SH-SY5Y (cell line): ENCODE measurements around the gene AP4E1.

Experiments
- GATA2 ChIP-seq: IDR thresholded peaks from 2 replicates; pipeline ENCODE4 v1.6.1; 2011; ENCODE audit warnings: mild to moderate bottlenecking, low read depth, low read length
- GATA3 ChIP-seq: IDR thresholded peaks from 2 replicates; pipeline ENCODE4 v1.6.1; 2011; ENCODE audit warnings: low read depth, mild to moderate bottlenecking, low read length, moderate library complexity

DNA sequence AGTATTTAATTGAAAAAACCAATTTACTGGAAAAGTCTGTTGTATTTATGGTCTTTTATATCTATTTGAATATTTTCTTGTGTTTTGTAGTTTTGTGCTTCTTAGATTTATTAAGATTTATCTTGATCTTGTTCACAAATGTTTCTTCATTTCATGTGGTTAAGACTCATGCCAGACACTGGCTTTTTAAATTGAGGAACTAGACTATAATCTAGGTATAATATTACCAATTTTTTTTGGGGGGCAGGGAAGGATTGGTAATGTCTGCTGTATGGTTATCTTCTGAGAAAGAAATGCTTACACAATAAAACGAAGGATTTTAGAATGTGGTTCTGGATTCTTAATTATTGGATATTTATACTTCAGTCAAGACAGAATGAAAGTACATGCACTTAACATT is 24.9 kb downstream of the AP4E1 start:
- TF ChIP-seq GATA2 (no peak), GATA3 (no peak)
